ENCODE data around the gene ADGRB3.

DNA sequence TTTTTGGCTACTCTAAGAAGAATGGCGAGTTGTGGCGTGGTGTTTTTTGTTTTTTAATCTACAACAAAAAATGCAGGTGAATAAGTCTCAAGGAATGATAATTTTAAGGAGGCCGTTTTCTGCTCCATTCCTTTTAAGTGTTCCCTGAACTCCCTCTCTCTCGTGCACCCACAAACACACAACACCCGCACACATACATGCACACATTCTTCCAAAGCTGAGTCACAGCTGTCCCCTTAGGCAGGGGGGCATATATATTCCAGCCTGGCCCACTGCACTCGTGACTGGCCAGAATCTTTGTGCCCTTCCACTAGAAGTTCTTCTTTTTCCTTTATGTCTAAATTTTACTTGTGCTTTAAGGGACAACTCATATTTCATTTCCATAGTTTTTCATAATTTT lies 756.0 kb downstream of the ADGRB3 start:
- TF ChIP-seq EZH2 (IDR thresholded peaks at IDR 0.05; ENCODE audit: borderline replicate concordance, control insufficient read depth, low read depth, low read length), result no peak
- TF ChIP-seq, protein P1, sequence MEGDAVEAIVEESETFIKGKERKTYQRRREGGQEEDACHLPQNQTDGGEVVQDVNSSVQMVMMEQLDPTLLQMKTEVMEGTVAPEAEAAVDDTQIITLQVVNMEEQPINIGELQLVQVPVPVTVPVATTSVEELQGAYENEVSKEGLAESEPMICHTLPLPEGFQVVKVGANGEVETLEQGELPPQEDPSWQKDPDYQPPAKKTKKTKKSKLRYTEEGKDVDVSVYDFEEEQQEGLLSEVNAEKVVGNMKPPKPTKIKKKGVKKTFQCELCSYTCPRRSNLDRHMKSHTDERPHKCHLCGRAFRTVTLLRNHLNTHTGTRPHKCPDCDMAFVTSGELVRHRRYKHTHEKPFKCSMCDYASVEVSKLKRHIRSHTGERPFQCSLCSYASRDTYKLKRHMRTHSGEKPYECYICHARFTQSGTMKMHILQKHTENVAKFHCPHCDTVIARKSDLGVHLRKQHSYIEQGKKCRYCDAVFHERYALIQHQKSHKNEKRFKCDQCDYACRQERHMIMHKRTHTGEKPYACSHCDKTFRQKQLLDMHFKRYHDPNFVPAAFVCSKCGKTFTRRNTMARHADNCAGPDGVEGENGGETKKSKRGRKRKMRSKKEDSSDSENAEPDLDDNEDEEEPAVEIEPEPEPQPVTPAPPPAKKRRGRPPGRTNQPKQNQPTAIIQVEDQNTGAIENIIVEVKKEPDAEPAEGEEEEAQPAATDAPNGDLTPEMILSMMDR (IDR thresholded peaks at IDR 0.05 in 2 of 3, conservative IDR thresholded peaks at IDR 0.05 in 1 of 3; ENCODE audit: control insufficient read depth in 2 of 3, extremely low read depth in 1 of 3, insufficient read depth in 1 of 3, low read depth in 3 of 3, low read length in 3 of 3), result no peak
- TF ChIP-seq POLR2A (IDR thresholded peaks at IDR 0.05; ENCODE audit: low read depth, low read length), result no peak
- TF ChIP-seq, protein P2, sequence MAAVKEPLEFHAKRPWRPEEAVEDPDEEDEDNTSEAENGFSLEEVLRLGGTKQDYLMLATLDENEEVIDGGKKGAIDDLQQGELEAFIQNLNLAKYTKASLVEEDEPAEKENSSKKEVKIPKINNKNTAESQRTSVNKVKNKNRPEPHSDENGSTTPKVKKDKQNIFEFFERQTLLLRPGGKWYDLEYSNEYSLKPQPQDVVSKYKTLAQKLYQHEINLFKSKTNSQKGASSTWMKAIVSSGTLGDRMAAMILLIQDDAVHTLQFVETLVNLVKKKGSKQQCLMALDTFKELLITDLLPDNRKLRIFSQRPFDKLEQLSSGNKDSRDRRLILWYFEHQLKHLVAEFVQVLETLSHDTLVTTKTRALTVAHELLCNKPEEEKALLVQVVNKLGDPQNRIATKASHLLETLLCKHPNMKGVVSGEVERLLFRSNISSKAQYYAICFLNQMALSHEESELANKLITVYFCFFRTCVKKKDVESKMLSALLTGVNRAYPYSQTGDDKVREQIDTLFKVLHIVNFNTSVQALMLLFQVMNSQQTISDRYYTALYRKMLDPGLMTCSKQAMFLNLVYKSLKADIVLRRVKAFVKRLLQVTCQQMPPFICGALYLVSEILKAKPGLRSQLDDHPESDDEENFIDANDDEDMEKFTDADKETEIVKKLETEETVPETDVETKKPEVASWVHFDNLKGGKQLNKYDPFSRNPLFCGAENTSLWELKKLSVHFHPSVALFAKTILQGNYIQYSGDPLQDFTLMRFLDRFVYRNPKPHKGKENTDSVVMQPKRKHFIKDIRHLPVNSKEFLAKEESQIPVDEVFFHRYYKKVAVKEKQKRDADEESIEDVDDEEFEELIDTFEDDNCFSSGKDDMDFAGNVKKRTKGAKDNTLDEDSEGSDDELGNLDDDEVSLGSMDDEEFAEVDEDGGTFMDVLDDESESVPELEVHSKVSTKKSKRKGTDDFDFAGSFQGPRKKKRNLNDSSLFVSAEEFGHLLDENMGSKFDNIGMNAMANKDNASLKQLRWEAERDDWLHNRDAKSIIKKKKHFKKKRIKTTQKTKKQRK (IDR thresholded peaks at IDR 0.05; ENCODE audit: low read depth, low read length), result no peak
- TF ChIP-seq CHD2 (IDR thresholded peaks at IDR 0.05; ENCODE audit: borderline replicate concordance, low read depth, low read length), result no peak
- no peak for TF ChIP-seq YY1 (IDR thresholded peaks at IDR 0.05; ENCODE audit: low read depth, low read length)
- no peak for TF ChIP-seq CHD4 (IDR thresholded peaks at IDR 0.05)
- no peak for TF ChIP-seq RAD21 (IDR thresholded peaks at IDR 0.05; ENCODE audit: insufficient read depth, low read depth, low read length)
- TF ChIP-seq POLR2AphosphoS2 (IDR thresholded peaks at IDR 0.05; ENCODE audit: low read depth, low read length), result no peak
